ENCODE measurements around the gene KIR3DL1. TPM values are rescaled to one million over a fixed set of nuclear protein-coding genes. Genes with fewer than 3 reads are reported as not detected.

The KIR3DL1 gene
- total RNA-seq, 6 experiments from 2014 or later = not detected

GRCh38 chr19:54790711-54791110 is 25.6 kb upstream of the KIR3DL1 start:
- peaks cover 23% of the 10 kb centered on the region for H3K9me3 Mint-ChIP-seq
- no peaks in the 10 kb centered on the region; the same call in 1 of the 2 replicates for H3K27me3 Mint-ChIP-seq (ENCODE audit: insufficient read depth)
- no peak overlapping the region for H3K27ac Mint-ChIP-seq
- no peak overlapping the region for H3K4me3 Mint-ChIP-seq
- TF ChIP-seq CTCF (IDR thresholded peaks at IDR 0.05) = no peak
- peaks cover 3% of the 10 kb centered on the region for H3K36me3 Mint-ChIP-seq (ENCODE audit: low read depth)
- H3K4me1 Mint-ChIP-seq (ENCODE audit: low read depth) = no peaks in the 10 kb centered on the region
- DNase-seq = no peak

- no peaks in the 10 kb centered on the region for H3K4me1 Mint-ChIP-seq (ENCODE audit: low read depth)
- no peak for TF ChIP-seq CTCF (IDR thresholded peaks at IDR 0.05)
- no peaks in the 10 kb centered on the region; the same call in 1 of the 2 replicates for H3K36me3 Mint-ChIP-seq (ENCODE audit: low read depth)
- no peak overlapping the region for H3K27ac Mint-ChIP-seq
- H3K9me3 Mint-ChIP-seq = peaks cover 18% of the 10 kb centered on the region
- H3K4me3 Mint-ChIP-seq = no peak overlapping the region
- H3K27me3 Mint-ChIP-seq (ENCODE audit: insufficient read depth) = no peaks in the 10 kb centered on the region; the same call in 1 of the 2 replicates
- DNase-seq = no peak
These were observed 24.8 kb upstream of the KIR3DL1 start for GRCh38 chr19:54791476-54791875.

GRCh38 chr19:54792814-54793213 is 23.5 kb upstream of the KIR3DL1 start:
- no peak for DNase-seq
- no peak overlapping the region for H3K27ac Mint-ChIP-seq
- H3K4me3 Mint-ChIP-seq = no peak overlapping the region
- H3K4me1 Mint-ChIP-seq (ENCODE audit: low read depth) = no peaks in the 10 kb centered on the region
- H3K36me3 Mint-ChIP-seq (ENCODE audit: low read depth) = no peaks in the 10 kb centered on the region; the same call in 1 of the 2 replicates
- TF ChIP-seq CTCF (IDR thresholded peaks at IDR 0.05) = no peak
- H3K27me3 Mint-ChIP-seq (ENCODE audit: insufficient read depth) = no peaks in the 10 kb centered on the region; the same call in 1 of the 2 replicates
- H3K9me3 Mint-ChIP-seq = peaks cover 18% of the 10 kb centered on the region

- Mint-ChIP-seq H3K9me3 (peaks cover 19% of the 10 kb centered on the region), H3K27me3 (ENCODE audit: insufficient read depth) (no peaks in the 10 kb centered on the region; the same call in 1 of the 2 replicates), H3K27ac (no peak overlapping the region), H3K4me1 (ENCODE audit: low read depth) (no peaks in the 10 kb centered on the region), H3K36me3 (ENCODE audit: low read depth) (no peaks in the 10 kb centered on the region), H3K4me3 (no peak overlapping the region)
- DNase-seq = no peak
- no peak for TF ChIP-seq CTCF (IDR thresholded peaks at IDR 0.05)
These were observed 20.5 kb upstream of the KIR3DL1 start for GRCh38 chr19:54795758-54796157.

GRCh38 chr19:54803410-54803809 is 12.9 kb upstream of the KIR3DL1 start, which contains the start of gene KIR2DL4:
Gene KIR2DL4, plus strand, starts transcription at chr19:54803610. Its CDS starts 42 bp downstream, at chr19:54803652.
- H3K4me3 Mint-ChIP-seq = no peak within 1 kb of the TSS

More at GRCh38 chr19:54803410-54803809, 12.9 kb upstream of the KIR3DL1 start, which contains the start of gene KIR2DL4:
- Mint-ChIP-seq H3K36me3 (ENCODE audit: low read depth) (no peaks in the 10 kb centered on the region), H3K9me3 (peaks cover 40% of the 10 kb centered on the region), H3K27ac (no peak within 1 kb of the TSS), H3K27me3 (ENCODE audit: insufficient read depth) (0 out of 2 replicates have a peak, but pooled peaks cover 3% of the 10 kb centered on the region), H3K4me1 (ENCODE audit: low read depth) (no peaks in the 10 kb centered on the region)
- no peak for DNase-seq
- no peak for TF ChIP-seq CTCF (IDR thresholded peaks at IDR 0.05)
